ENCODE results near the gene CAD. TPM values are rescaled to one million over a fixed set of nuclear protein-coding genes. Genes with fewer than 3 reads are reported as not detected.

CAD gene
- total and polyA plus RNA-seq, 4 donors = 6.3 to 23.2 (median 13.5) TPM

DNA sequence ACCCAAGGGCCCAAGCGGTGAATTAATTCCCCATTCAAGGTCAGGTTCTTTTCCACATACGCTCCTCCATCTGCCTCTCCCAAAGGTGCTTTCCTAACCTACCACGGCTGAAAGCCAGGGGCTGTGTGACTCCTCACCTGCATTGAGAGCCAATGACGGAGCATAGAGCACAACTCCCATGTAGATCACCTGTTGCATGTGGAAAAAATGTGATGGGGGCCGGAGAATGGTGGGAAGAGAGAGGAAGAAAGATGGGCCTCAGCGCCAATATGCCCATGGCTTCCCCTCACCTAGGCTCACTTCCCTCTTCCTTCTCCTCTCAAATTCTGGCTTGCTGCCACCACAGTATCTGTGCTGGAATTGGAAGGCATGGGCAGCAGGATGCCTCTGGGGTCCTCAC is 10.8 kb upstream of the CAD start:
- Histone ChIP-seq H3K9ac (ENCODE audit: low read depth in 1 of 2, low read length in 2 of 2) (no peak overlapping the region), H3K9me3 (ENCODE audit: control insufficient read depth in 4 of 4, low read length in 3 of 4) (no peaks in the 10 kb centered on the region), H3K4me1 (ENCODE audit: control insufficient read depth in 4 of 4, insufficient read depth in 4 of 4, low read length in 3 of 4) (peaks cover 0 to 5% (median 4%) of the 10 kb centered on the region in 4 donors), H3K27ac (ENCODE audit: low read depth in 1 of 2, low read length in 2 of 2) (no peak overlapping the region), H3K4me3 (ENCODE audit: low read depth in 1 of 3, low read length in 3 of 3) (no peak overlapping the region), H3K36me3 (ENCODE audit: control insufficient read depth in 4 of 4, insufficient read depth in 3 of 4, low read depth in 1 of 4, low read length in 3 of 4) (peaks cover 9 to 67% (median 44%) of the 10 kb centered on the region in 4 donors), H3K27me3 (ENCODE audit: control insufficient read depth in 4 of 4, insufficient read depth in 4 of 4, low read length in 3 of 4) (no peaks in the 10 kb centered on the region)
- WGBS = 94% methylated on average over 6 of the region's 6 CpGs
- TF ChIP-seq YY1 (IDR thresholded peaks at IDR 0.05) (no peak), HNF4A (conservative IDR thresholded peaks at IDR 0.05) (no peak), GABPA (IDR thresholded peaks at IDR 0.05 in 1 of 2, conservative IDR thresholded peaks at IDR 0.05 in 1 of 2) (no peak), HNF4G (IDR thresholded peaks at IDR 0.05) (no peak), EGR1 (IDR thresholded peaks at IDR 0.05; ENCODE audit: low read depth in 2 of 2) (no peak), JUND (IDR thresholded peaks at IDR 0.05) (no peak), RXRA (IDR thresholded peaks at IDR 0.05) (no peak), NR2F2 (IDR thresholded peaks at IDR 0.05) (no peak), FOXA2 (IDR thresholded peaks at IDR 0.05) (no peak), TAF1 (conservative IDR thresholded peaks at IDR 0.05) (no peak), RAD21 (IDR thresholded peaks at IDR 0.05) (no peak), SP1 (IDR thresholded peaks at IDR 0.05) (no peak), FOXA1 (IDR thresholded peaks at IDR 0.05) (no peak)
- TF ChIP-seq, protein P1, sequence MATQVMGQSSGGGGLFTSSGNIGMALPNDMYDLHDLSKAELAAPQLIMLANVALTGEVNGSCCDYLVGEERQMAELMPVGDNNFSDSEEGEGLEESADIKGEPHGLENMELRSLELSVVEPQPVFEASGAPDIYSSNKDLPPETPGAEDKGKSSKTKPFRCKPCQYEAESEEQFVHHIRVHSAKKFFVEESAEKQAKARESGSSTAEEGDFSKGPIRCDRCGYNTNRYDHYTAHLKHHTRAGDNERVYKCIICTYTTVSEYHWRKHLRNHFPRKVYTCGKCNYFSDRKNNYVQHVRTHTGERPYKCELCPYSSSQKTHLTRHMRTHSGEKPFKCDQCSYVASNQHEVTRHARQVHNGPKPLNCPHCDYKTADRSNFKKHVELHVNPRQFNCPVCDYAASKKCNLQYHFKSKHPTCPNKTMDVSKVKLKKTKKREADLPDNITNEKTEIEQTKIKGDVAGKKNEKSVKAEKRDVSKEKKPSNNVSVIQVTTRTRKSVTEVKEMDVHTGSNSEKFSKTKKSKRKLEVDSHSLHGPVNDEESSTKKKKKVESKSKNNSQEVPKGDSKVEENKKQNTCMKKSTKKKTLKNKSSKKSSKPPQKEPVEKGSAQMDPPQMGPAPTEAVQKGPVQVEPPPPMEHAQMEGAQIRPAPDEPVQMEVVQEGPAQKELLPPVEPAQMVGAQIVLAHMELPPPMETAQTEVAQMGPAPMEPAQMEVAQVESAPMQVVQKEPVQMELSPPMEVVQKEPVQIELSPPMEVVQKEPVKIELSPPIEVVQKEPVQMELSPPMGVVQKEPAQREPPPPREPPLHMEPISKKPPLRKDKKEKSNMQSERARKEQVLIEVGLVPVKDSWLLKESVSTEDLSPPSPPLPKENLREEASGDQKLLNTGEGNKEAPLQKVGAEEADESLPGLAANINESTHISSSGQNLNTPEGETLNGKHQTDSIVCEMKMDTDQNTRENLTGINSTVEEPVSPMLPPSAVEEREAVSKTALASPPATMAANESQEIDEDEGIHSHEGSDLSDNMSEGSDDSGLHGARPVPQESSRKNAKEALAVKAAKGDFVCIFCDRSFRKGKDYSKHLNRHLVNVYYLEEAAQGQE (IDR thresholded peaks at IDR 0.05) = no peak
- TF ChIP-seq, protein P2, sequence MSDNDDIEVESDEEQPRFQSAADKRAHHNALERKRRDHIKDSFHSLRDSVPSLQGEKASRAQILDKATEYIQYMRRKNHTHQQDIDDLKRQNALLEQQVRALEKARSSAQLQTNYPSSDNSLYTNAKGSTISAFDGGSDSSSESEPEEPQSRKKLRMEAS (IDR thresholded peaks at IDR 0.05) = no peak
- TF ChIP-seq, protein P3, sequence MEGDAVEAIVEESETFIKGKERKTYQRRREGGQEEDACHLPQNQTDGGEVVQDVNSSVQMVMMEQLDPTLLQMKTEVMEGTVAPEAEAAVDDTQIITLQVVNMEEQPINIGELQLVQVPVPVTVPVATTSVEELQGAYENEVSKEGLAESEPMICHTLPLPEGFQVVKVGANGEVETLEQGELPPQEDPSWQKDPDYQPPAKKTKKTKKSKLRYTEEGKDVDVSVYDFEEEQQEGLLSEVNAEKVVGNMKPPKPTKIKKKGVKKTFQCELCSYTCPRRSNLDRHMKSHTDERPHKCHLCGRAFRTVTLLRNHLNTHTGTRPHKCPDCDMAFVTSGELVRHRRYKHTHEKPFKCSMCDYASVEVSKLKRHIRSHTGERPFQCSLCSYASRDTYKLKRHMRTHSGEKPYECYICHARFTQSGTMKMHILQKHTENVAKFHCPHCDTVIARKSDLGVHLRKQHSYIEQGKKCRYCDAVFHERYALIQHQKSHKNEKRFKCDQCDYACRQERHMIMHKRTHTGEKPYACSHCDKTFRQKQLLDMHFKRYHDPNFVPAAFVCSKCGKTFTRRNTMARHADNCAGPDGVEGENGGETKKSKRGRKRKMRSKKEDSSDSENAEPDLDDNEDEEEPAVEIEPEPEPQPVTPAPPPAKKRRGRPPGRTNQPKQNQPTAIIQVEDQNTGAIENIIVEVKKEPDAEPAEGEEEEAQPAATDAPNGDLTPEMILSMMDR (IDR thresholded peaks at IDR 0.05; ENCODE audit: low read depth, low read length, missing input control) = no peak
- TF ChIP-seq, protein P4, sequence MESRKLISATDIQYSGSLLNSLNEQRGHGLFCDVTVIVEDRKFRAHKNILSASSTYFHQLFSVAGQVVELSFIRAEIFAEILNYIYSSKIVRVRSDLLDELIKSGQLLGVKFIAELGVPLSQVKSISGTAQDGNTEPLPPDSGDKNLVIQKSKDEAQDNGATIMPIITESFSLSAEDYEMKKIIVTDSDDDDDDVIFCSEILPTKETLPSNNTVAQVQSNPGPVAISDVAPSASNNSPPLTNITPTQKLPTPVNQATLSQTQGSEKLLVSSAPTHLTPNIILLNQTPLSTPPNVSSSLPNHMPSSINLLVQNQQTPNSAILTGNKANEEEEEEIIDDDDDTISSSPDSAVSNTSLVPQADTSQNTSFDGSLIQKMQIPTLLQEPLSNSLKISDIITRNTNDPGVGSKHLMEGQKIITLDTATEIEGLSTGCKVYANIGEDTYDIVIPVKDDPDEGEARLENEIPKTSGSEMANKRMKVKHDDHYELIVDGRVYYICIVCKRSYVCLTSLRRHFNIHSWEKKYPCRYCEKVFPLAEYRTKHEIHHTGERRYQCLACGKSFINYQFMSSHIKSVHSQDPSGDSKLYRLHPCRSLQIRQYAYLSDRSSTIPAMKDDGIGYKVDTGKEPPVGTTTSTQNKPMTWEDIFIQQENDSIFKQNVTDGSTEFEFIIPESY (IDR thresholded peaks at IDR 0.05) = no peak
- TF ChIP-seq, protein P5, sequence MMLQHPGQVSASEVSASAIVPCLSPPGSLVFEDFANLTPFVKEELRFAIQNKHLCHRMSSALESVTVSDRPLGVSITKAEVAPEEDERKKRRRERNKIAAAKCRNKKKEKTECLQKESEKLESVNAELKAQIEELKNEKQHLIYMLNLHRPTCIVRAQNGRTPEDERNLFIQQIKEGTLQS (IDR thresholded peaks at IDR 0.05) = no peak
- no peak for DNase-seq (ENCODE audit: low spot score)

Data from liver (tissue), 9 donors.